ENCODE results near the gene TRIM24. TPM values are rescaled to one million over a fixed set of nuclear protein-coding genes. Genes with fewer than 3 reads are reported as not detected.
"Not testable (repeated sequence)": the region's sequence is repeated elsewhere in the genome, so short reads cannot be mapped to it uniquely, and the experiment has no call there.

TRIM24 gene
- total and polyA plus RNA-seq, 4 experiments from 2014 or later: 3.1 to 15.2 (median 12.4) TPM

- no peak for DNase-seq
- peak overlapping the region in 4 of 7 donors; percentile 2 to 64 (median 24) for H3K27ac Mint-ChIP-seq
- H3K4me1 ChIP-seq (ENCODE audit: insufficient read depth, low read length): peaks cover 8% of the 10 kb centered on the region
- peaks cover 0 to 3% of the 10 kb centered on the region in 2 donors for H3K9me3 ChIP-seq (ENCODE audit: control insufficient read depth in 1 of 2, low read length in 2 of 2)
- H3K9me3 Mint-ChIP-seq: peaks cover 0 to 6% (median 3%) of the 10 kb centered on the region in 8 donors
- no peak overlapping the region for H3K4me3 Mint-ChIP-seq
- POLR2A ChIA-PET (ENCODE audit: partially characterized antibody): interaction anchor here (0.5 kb wide), 1 partner anchor 7 kb away, joined by 3 read pairs; no protein-coding TSS in a partner anchor
- H3K27me3 ChIP-seq (ENCODE audit: insufficient read depth, low read length): no peaks in the 10 kb centered on the region
- peaks cover 21 to 35% of the 10 kb centered on the region in 2 donors for H3K36me3 Mint-ChIP-seq
- CTCF ChIA-PET (ENCODE audit: partially characterized antibody): no interaction called here
- no peak overlapping the region for H3K27ac ChIP-seq (ENCODE audit: low read depth, low read length)
- intact Hi-C loops (cut with micrococcal nuclease): no loop called here
- H3K4me1 Mint-ChIP-seq: peaks cover 39 to 74% (median 47%) of the 10 kb centered on the region in 4 donors
- no peaks in the 10 kb centered on the region for H3K36me3 ChIP-seq (ENCODE audit: insufficient read depth, low read length)
- H3K27me3 Mint-ChIP-seq: no peaks in the 10 kb centered on the region
- H3K4me3 ChIP-seq (ENCODE audit: low read length in 2 of 2): no peak overlapping the region
Observed at GRCh38 chr7:138495485-138495884, 35.4 kb downstream of the TRIM24 start.

GRCh38 chr7:138499340-138499739 lies 39.3 kb downstream of the TRIM24 start:
- peaks cover 13 to 36% of the 10 kb centered on the region in 2 donors for H3K36me3 Mint-ChIP-seq
- Histone ChIP-seq H3K36me3 (ENCODE audit: insufficient read depth, low read length) (no peaks in the 10 kb centered on the region), H3K9me3 (ENCODE audit: control insufficient read depth in 1 of 2, low read length in 2 of 2) (peaks cover 0 to 3% of the 10 kb centered on the region in 2 donors), H3K27me3 (ENCODE audit: insufficient read depth, low read length) (no peaks in the 10 kb centered on the region), H3K27ac (ENCODE audit: low read depth, low read length) (no peak overlapping the region), H3K4me3 (ENCODE audit: low read length in 2 of 2) (no peak overlapping the region), H3K4me1 (ENCODE audit: insufficient read depth, low read length) (peaks cover 8% of the 10 kb centered on the region)
- H3K27ac Mint-ChIP-seq: no peak overlapping the region
- H3K4me1 Mint-ChIP-seq: peaks cover 30 to 55% (median 36%) of the 10 kb centered on the region in 4 donors
- H3K9me3 Mint-ChIP-seq: peaks cover 0 to 6% (median 2%) of the 10 kb centered on the region in 8 donors
- H3K4me3 Mint-ChIP-seq: no peak overlapping the region
- intact Hi-C loops (cut with micrococcal nuclease): no loop called here
- CTCF ChIA-PET (ENCODE audit: partially characterized antibody): interaction anchor here (1.4 kb wide), 1 partner anchor 20 kb away, joined by 3 read pairs; no protein-coding TSS in a partner anchor
- DNase-seq: no peak
- H3K27me3 Mint-ChIP-seq: no peaks in the 10 kb centered on the region
- POLR2A ChIA-PET (ENCODE audit: partially characterized antibody): no interaction called here

- H3K4me3 Mint-ChIP-seq; H3K27ac ChIP-seq (ENCODE audit: low read depth, low read length); H3K36me3 ChIP-seq (ENCODE audit: insufficient read depth, low read length); H3K27me3 Mint-ChIP-seq; H3K9me3 ChIP-seq (ENCODE audit: control insufficient read depth in 1 of 2, low read length in 2 of 2); intact Hi-C loops (cut with micrococcal nuclease); H3K27ac Mint-ChIP-seq; H3K27me3 ChIP-seq (ENCODE audit: insufficient read depth, low read length); POLR2A ChIA-PET (ENCODE audit: partially characterized antibody); H3K4me1 ChIP-seq (ENCODE audit: insufficient read depth, low read length); H3K9me3 Mint-ChIP-seq; H3K4me3 ChIP-seq (ENCODE audit: low read length in 2 of 2); DNase-seq: not testable (repeated sequence)
- H3K4me1 Mint-ChIP-seq: peaks cover 28 to 50% (median 32%) of the 10 kb centered on the region in 4 donors
- CTCF ChIA-PET (ENCODE audit: partially characterized antibody): interaction anchor here (0.7 to 1.4 kb wide), 2 partner anchors 21 to 133 kb away, joined by 3 to 4 read pairs; no protein-coding TSS in a partner anchor
- peaks cover 17 to 44% of the 10 kb centered on the region in 2 donors for H3K36me3 Mint-ChIP-seq
Observed at GRCh38 chr7:138500303-138500702, 40.2 kb downstream of the TRIM24 start.

GRCh38 chr7:138500892-138501291 lies 40.8 kb downstream of the TRIM24 start:
- H3K9me3 ChIP-seq (ENCODE audit: control insufficient read depth in 1 of 2, low read length in 2 of 2): peaks cover 0 to 3% of the 10 kb centered on the region in 2 donors
- CTCF ChIA-PET (ENCODE audit: partially characterized antibody): no interaction called here
- Mint-ChIP-seq H3K9me3 (peaks cover 0 to 6% (median 2%) of the 10 kb centered on the region in 8 donors), H3K4me3 (no peak overlapping the region), H3K27ac (peak overlapping the region in 1 of 7 donors; percentile 46), H3K36me3 (peaks cover 23 to 50% of the 10 kb centered on the region in 2 donors), H3K27me3 (no peaks in the 10 kb centered on the region), H3K4me1 (peaks cover 23 to 50% (median 28%) of the 10 kb centered on the region in 4 donors)
- no peak overlapping the region for H3K27ac ChIP-seq (ENCODE audit: low read depth, low read length)
- no peak overlapping the region for H3K4me3 ChIP-seq (ENCODE audit: low read length in 2 of 2)
- peaks cover 8% of the 10 kb centered on the region for H3K4me1 ChIP-seq (ENCODE audit: insufficient read depth, low read length)
- H3K36me3 ChIP-seq (ENCODE audit: insufficient read depth, low read length): no peaks in the 10 kb centered on the region
- no peak for DNase-seq
- H3K27me3 ChIP-seq (ENCODE audit: insufficient read depth, low read length): no peaks in the 10 kb centered on the region
- POLR2A ChIA-PET (ENCODE audit: partially characterized antibody): no interaction called here
- intact Hi-C loops (cut with micrococcal nuclease): no loop called here

GRCh38 chr7:138502023-138502767 lies 42.1 kb downstream of the TRIM24 start:
- peaks cover 22 to 49% (median 32%) of the 10 kb centered on the region in 4 donors for H3K4me1 Mint-ChIP-seq
- no peak overlapping the region for H3K4me3 Mint-ChIP-seq
- intact Hi-C loops (cut with micrococcal nuclease): no loop called here
- H3K27me3 Mint-ChIP-seq: no peaks in the 10 kb centered on the region
- CTCF ChIA-PET (ENCODE audit: partially characterized antibody): no interaction called here
- peaks cover 0 to 6% (median under 1%) of the 10 kb centered on the region in 8 donors for H3K9me3 Mint-ChIP-seq
- Histone ChIP-seq H3K27me3 (ENCODE audit: insufficient read depth, low read length) (no peaks in the 10 kb centered on the region), H3K4me1 (ENCODE audit: insufficient read depth, low read length) (peaks cover 8% of the 10 kb centered on the region), H3K9me3 (ENCODE audit: control insufficient read depth in 1 of 2, low read length in 2 of 2) (peaks cover 0 to 3% of the 10 kb centered on the region in 2 donors), H3K36me3 (ENCODE audit: insufficient read depth, low read length) (no peaks in the 10 kb centered on the region), H3K27ac (ENCODE audit: low read depth, low read length) (no peak overlapping the region), H3K4me3 (ENCODE audit: low read length in 2 of 2) (no peak overlapping the region)
- no peak overlapping the region for H3K27ac Mint-ChIP-seq
- DNase-seq: no peak
- H3K36me3 Mint-ChIP-seq: peaks cover 29 to 52% of the 10 kb centered on the region in 2 donors
- POLR2A ChIA-PET (ENCODE audit: partially characterized antibody): no interaction called here

- Histone ChIP-seq H3K9me3 (ENCODE audit: control insufficient read depth in 1 of 2, low read length in 2 of 2) (no peaks in the 10 kb centered on the region), H3K27ac (ENCODE audit: low read depth, low read length) (no peak overlapping the region), H3K4me3 (ENCODE audit: low read length in 2 of 2) (no peak overlapping the region), H3K27me3 (ENCODE audit: insufficient read depth, low read length) (no peaks in the 10 kb centered on the region), H3K4me1 (ENCODE audit: insufficient read depth, low read length) (peaks cover 8% of the 10 kb centered on the region), H3K36me3 (ENCODE audit: insufficient read depth, low read length) (no peaks in the 10 kb centered on the region)
- Mint-ChIP-seq H3K4me3 (no peak overlapping the region), H3K36me3 (peaks cover 43 to 55% of the 10 kb centered on the region in 2 donors), H3K27me3 (no peaks in the 10 kb centered on the region), H3K4me1 (peaks cover 28 to 44% (median 28%) of the 10 kb centered on the region in 4 donors), H3K9me3 (peaks cover 0 to 5% (median 0%) of the 10 kb centered on the region in 8 donors), H3K27ac (peak overlapping the region in 1 of 7 donors; percentile 15)
- CTCF ChIA-PET (ENCODE audit: partially characterized antibody): no interaction called here
- DNase-seq: no peak
- intact Hi-C loops (cut with micrococcal nuclease): no loop called here
- POLR2A ChIA-PET (ENCODE audit: partially characterized antibody): no interaction called here
Observed at GRCh38 chr7:138505361-138505873, 45.4 kb downstream of the TRIM24 start.

GRCh38 chr7:138506764-138507163 lies 46.7 kb downstream of the TRIM24 start:
- H3K4me1 ChIP-seq (ENCODE audit: insufficient read depth, low read length): peaks cover 5% of the 10 kb centered on the region
- Mint-ChIP-seq H3K27me3 (no peaks in the 10 kb centered on the region), H3K4me3 (no peak overlapping the region), H3K36me3 (peaks cover 49 to 67% of the 10 kb centered on the region in 2 donors), H3K27ac (peak overlapping the region in 1 of 7 donors; percentile 68), H3K4me1 (peaks cover 27 to 44% (median 29%) of the 10 kb centered on the region in 4 donors), H3K9me3 (peaks cover 0 to 8% (median 0%) of the 10 kb centered on the region in 8 donors)
- H3K27ac ChIP-seq (ENCODE audit: low read depth, low read length): no peak overlapping the region
- ChIA-PET CTCF (ENCODE audit: partially characterized antibody) (no interaction called here), POLR2A (ENCODE audit: partially characterized antibody) (no interaction called here)
- H3K36me3 ChIP-seq (ENCODE audit: insufficient read depth, low read length): no peaks in the 10 kb centered on the region
- intact Hi-C loops (cut with micrococcal nuclease): no loop called here
- no peak for DNase-seq
- no peaks in the 10 kb centered on the region for H3K27me3 ChIP-seq (ENCODE audit: insufficient read depth, low read length)
- no peaks in the 10 kb centered on the region for H3K9me3 ChIP-seq (ENCODE audit: control insufficient read depth in 1 of 2, low read length in 2 of 2)
- no peak overlapping the region for H3K4me3 ChIP-seq (ENCODE audit: low read length in 2 of 2)
